Right atrium auricular region (tissue), 2 donors: Measurements from ENCODE around the gene NEK8. TPM values are rescaled to one million over a fixed set of nuclear protein-coding genes. Genes with fewer than 3 reads are reported as not detected.

ENCODE experiments used
- DNase-seq: peaks from one replicate; pipeline ENCODE4 v3.0.0-alpha.2; 2019; ENCODE audit warnings: low spot score
- H3K27ac ChIP-seq, 2 donors: fragments of 200-600 bp; sonication (generic); 1 replicate in 1 of 2; 2 replicates in 1 of 2; pipeline ENCODE4 v1.5.1; 2016 to 2019
- H3K27me3 ChIP-seq, 2 donors: fragments of 200-600 bp; sonication (generic); one replicate each; pipeline versions ENCODE4 v1.5.1 to v1.6.0; 2017 to 2019
- H3K36me3 ChIP-seq: fragments of 200-600 bp; sonication (generic); one replicate; pipeline ENCODE4 v1.5.1; 2016
- H3K4me1 ChIP-seq, 2 donors: fragments of 200-600 bp; sonication (generic); one replicate each; pipeline versions ENCODE4 v1.5.1 to v1.6.0; 2017 to 2019
- H3K4me3 ChIP-seq, 2 donors: fragments of 200-600 bp; sonication (generic); 1 replicate in 1 of 2; 2 replicates in 1 of 2; pipeline ENCODE4 v1.5.1; 2017 to 2019; ENCODE audit warnings: mild to moderate bottlenecking in 1 of 2, moderate library complexity in 1 of 2
- H3K9me3 ChIP-seq, 2 donors: fragments of 200-600 bp; sonication (generic); one replicate each; pipeline ENCODE4 v1.5.1; 2019
- total RNA-seq, 2 donors: library from RNA; depleted of rRNA; stranded (reverse); fragments of >200 nt; gene quantifications; one replicate each; pipeline ENCODE4 v1.1.0, GENCODE V29; 2016
- TF ChIP-seq, protein P1 (sequence below), 2 donors: fragments of 200-600 bp; sonication (generic); IDR thresholded peaks; one replicate each; pipeline ENCODE4 v1.5.1; 2019; ENCODE audit warnings: antibody characterized with exemption in 2 of 2

The NEK8 gene
- total RNA-seq, 2 donors from 2014 or later = 1.0 to 1.1 TPM

DNA sequence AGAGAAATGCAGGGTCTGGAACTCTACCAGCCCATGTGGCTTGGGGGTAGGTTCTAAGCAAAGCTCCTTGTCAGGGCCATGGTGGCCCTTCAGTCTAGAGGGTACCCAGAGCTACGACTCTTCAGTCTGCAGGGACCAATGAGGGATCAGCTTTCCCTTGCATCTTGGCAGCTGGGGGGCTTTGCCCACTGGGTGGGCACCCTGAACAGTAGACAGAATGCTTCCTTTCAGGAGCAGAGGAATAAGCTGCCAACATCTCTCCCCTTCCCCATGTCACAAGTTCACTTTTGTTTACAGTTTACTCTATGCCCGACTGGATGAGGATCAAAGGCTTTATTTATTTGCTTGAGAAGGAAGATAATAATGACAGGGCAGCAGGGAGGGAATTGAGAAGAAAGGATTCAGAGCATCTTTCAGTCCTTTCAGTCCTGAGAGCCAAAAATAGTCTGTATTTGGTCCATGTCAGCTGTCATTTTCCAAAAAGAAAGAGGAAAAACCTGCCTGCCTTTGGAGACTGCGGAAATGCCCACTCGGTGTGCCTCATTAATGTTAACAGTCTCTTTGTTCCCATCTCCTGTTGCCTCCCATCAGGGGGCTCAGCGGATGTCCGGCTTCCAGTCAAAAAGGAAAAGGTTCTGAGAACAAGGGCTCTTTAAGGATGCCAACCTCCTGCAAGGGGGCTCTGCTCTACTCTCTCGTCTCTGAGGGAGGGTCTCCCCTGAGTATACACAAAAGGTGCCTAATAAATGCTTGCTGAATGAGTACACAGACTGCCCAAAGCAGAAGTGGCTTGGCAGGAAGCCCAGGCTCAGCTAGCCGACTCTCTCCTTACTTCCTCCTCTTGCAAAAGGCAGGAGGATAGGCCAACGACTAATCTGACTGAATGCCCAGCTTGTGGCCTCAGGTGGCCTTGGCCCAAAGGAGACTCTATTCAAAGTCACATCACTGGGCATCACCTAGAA is 32.3 kb downstream of the NEK8 start:
- H3K36me3 ChIP-seq = peaks cover 32% of the 10 kb centered on the region

DNA sequence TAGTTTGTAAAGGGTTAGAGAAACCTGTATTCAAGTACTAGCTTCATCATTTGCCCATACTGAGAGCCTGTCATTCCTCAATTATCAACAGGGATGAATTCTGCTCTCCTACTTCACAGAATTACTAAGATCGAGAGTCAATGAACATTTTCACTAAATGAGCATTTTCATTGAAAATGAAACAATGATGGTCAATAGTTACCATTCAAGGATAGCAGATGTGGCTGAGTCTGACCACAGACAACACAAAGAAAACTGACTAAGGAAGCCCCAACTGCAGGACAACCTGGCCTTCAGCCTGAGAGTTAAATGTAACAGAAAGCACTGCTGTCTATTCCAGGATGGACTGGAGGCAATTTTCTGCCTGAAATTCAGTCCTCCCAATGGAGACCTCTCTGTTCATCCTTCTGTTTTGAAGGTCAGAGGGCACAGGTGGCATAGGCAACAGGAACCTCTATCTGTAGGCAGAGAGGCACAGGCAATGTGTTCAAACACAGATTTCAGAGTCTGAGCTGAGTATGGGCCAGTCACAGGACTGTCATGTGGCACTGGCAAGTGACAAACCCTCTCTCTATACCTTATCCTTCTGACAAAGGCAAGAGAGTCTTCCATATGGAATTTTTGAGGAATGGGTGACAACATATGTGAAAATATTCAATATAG is 34.7 kb downstream of the NEK8 start:
- Histone ChIP-seq H3K27me3 (no peaks in the 10 kb centered on the region), H3K36me3 (peaks cover 30% of the 10 kb centered on the region), H3K4me1 (peaks cover 0 to 23% of the 10 kb centered on the region in 2 donors), H3K9me3 (no peaks in the 10 kb centered on the region), H3K4me3 (no peak overlapping the region), H3K27ac (no peak overlapping the region)
- no peak for DNase-seq
- TF ChIP-seq, protein P1, sequence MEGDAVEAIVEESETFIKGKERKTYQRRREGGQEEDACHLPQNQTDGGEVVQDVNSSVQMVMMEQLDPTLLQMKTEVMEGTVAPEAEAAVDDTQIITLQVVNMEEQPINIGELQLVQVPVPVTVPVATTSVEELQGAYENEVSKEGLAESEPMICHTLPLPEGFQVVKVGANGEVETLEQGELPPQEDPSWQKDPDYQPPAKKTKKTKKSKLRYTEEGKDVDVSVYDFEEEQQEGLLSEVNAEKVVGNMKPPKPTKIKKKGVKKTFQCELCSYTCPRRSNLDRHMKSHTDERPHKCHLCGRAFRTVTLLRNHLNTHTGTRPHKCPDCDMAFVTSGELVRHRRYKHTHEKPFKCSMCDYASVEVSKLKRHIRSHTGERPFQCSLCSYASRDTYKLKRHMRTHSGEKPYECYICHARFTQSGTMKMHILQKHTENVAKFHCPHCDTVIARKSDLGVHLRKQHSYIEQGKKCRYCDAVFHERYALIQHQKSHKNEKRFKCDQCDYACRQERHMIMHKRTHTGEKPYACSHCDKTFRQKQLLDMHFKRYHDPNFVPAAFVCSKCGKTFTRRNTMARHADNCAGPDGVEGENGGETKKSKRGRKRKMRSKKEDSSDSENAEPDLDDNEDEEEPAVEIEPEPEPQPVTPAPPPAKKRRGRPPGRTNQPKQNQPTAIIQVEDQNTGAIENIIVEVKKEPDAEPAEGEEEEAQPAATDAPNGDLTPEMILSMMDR (IDR thresholded peaks at IDR 0.05) = no peak

More for the DNA sequence above, 32.3 kb downstream of the NEK8 start:
- Histone ChIP-seq H3K4me1 (peaks cover 0 to 23% of the 10 kb centered on the region in 2 donors), H3K9me3 (no peaks in the 10 kb centered on the region), H3K27ac (no peak overlapping the region), H3K4me3 (no peak overlapping the region), H3K27me3 (no peaks in the 10 kb centered on the region)
- DNase-seq = no peak
- TF ChIP-seq, protein P1 (IDR thresholded peaks at IDR 0.05) = no peak

DNA sequence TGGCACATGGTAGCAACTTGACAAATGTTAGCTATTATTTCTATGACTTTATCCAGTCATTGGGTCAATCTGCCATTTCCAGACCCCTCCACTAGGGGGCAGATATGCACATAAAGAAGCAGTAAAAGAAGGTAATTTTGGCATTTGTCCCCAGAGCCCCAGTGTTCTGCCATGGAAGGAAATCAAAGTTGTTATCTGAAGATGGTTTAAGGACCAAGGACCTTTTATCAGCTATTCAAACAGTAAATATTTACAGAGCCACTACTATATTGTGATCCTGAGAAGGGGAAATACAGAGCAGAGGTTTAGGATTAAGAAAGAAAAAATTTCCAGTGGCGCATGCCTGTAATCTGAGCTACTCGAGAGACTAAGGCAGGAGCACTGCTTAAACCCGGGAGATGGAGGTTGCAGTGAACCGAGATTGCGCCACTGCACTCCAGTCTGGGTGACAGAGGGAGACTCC is 35.2 kb downstream of the NEK8 start:
- peak; percentile 92 for DNase-seq
- H3K4me3 ChIP-seq = no peak overlapping the region
- H3K4me1 ChIP-seq = peaks cover 0 to 23% of the 10 kb centered on the region in 2 donors
- no peak overlapping the region for H3K27ac ChIP-seq
- TF ChIP-seq, protein P1 (IDR thresholded peaks at IDR 0.05) = peak; percentile 79 to 91
- H3K36me3 ChIP-seq = peaks cover 24% of the 10 kb centered on the region
- no peaks in the 10 kb centered on the region for H3K9me3 ChIP-seq
- no peaks in the 10 kb centered on the region for H3K27me3 ChIP-seq

DNA sequence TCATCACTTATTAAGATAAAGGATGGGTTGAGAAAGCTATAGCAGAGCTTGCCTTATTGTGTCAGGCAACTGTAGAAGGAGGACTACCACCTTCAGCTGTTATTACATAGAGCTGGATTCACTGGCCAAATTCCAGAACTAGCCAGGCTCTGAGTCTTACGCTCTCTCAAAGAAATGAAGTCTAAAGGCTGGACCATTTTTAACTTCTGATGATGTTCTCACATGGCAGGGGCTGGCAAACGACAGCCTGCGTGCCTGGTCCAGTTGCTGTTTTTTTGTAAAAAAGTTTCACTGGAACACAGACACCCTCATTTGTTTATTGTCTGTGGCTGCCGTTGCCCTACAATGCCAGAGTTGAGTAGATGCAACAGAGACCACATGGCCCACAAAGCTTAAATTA is 36.5 kb downstream of the NEK8 start:
- Histone ChIP-seq H3K4me3 (no peak overlapping the region), H3K9me3 (no peaks in the 10 kb centered on the region), H3K27ac (no peak overlapping the region), H3K27me3 (no peaks in the 10 kb centered on the region), H3K4me1 (peaks cover 0 to 23% of the 10 kb centered on the region in 2 donors), H3K36me3 (peaks cover 12% of the 10 kb centered on the region)
- DNase-seq = no peak
- TF ChIP-seq, protein P1 (IDR thresholded peaks at IDR 0.05) = no peak

DNA sequence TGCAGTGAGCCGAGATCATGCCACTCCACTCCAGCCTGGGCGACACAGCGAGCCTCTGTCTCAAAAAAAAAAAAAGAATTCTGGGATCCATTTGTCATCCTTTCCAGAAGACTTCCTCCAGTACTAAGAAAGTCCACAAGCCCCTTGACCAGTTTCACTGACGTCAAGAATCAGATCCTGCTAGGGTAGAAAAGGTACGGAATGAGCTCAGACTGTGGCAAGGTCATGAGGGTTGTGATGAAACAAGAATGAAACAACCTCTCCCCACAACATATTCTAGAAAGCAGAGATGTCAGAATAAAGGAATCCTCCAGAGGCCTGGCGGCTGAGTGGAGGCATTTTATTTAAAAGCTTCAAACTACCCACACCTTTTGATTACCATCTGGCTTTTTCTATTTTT is 45.1 kb downstream of the NEK8 start:
- no peaks in the 10 kb centered on the region for H3K9me3 ChIP-seq
- no peak overlapping the region for H3K4me3 ChIP-seq
- no peaks in the 10 kb centered on the region for H3K36me3 ChIP-seq
- DNase-seq = no peak
- H3K27ac ChIP-seq = no peak overlapping the region
- H3K27me3 ChIP-seq = no peaks in the 10 kb centered on the region
- TF ChIP-seq, protein P1 (IDR thresholded peaks at IDR 0.05) = no peak
- H3K4me1 ChIP-seq = peaks cover 0 to 11% of the 10 kb centered on the region in 2 donors
